Caki2 (cell line): ENCODE results near the gene ERP27. TPM values are rescaled to one million over a fixed set of nuclear protein-coding genes. Genes with fewer than 3 reads are reported as not detected.

Experiments
- DNase-seq: peaks from one replicate; pipeline ENCODE4 v3.0.0-alpha.2; 2015; ENCODE audit warnings: low read depth
- in situ Hi-C: cut with HindIII; loops from 2 replicates; pipeline ENCODE4 v1.10.0; 2016; ENCODE audit warnings: low sequenced_read_pairs, low pct_unique_long_range_greater_than_20kb, mixed read lengths
- total RNA-seq: library from RNA; depleted of rRNA; stranded (reverse); fragments of >200 nt; shearing (Covaris generic); gene quantifications from 2 replicates; pipeline ENCODE4 v1.2.3, GENCODE V29; 2014; ENCODE audit warnings: low replicate concordance; rRNA removed

The ERP27 gene
- total RNA-seq, 1 experiment from 2014 or later: not detected

DNA sequence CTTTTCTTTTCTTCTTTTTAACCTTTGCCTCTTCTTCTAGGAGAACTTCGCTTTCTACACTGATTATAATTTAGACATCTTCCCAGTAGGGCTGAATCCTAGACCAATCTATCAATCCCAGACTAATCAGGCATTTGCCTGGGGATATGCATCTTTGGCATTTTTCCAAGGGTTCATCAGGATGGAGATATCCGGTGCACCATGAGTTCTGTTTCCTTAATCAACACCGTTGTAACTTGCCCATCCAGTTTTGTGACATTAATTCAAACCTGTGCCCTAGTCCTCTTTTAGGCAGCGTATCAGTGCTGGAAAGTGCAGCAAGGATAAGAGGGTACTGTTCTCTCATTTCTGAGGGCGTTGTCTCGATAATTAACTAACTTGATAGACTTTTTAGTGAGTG, 52.1 kb downstream of the ERP27 start:
- DNase-seq: no peak
- in situ Hi-C loops: no loop called here

DNA sequence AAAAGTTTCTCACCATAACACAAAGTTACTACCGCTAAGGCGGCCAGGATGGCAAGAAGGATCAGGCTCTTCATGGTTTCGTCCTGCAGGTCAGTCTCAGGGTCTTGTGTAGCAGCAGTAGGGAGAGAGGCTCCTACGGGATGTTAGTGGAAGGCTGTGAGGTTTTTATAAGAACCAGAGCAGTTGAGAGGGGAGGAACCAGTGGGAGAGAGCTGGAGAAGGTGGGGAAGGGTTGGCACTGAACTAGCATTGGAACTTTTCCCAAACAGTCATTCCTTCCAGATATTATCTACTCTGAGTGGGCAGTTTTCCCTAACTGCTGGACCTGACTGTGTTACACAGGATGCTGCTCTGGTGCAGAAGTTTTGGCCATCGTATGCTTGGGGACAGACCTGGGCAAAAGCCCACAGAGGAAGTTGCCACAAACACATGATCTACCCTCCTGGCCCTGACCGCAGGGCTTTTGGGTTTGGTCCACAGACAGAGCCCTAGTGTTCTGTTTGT, 52.6 kb downstream of the ERP27 start, which contains the start of gene MGP:
TSS of gene MGP (minus strand) at position 137 of the 504 bp plus-strand sequence. CDS start at position 74, 63 bp downstream.
- DNase-seq: no peak
- in situ Hi-C loops: no loop called here

DNA sequence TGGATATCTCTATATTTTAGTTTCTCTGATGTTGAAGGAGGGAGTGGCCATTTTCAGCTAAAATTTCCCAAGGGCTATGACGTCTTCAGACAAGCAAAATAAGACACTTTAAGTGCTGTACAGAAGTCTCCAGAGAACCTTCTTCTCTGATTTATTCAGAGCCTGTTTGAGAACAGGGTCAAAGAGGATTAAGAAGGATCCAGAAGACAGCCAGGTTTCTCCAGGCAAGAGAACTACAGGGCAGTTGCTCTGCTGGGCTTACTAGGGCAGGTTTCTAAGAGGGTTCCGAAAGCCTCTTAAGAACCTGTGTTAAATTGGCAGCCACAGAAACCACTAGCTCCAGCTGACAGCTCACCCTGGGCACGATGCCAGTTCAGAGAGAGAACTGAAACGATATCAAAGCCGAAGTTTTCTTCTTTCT, 53.9 kb downstream of the ERP27 start:
- in situ Hi-C loops: no loop called here
- DNase-seq: peak; percentile 8

DNA sequence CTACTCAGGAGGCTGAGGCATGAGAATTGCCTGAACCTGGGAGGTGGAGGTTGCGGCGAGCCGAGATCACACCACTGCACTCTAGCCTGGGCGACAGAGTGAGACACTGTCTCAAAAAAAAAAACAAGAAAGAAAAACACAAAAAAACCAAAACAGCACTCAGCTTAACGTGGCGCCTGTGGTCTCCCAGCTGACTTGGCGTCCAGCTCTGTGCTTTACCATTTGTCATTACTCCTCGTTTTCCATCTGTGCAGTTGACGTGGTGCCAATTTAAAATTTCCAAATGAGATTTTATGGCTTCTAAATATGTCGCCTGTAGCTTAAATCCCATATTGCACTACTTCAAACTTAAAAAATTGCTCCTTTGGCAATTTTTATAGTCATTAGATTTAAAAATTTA, 54.7 kb downstream of the ERP27 start:
- in situ Hi-C loops: no loop called here
- DNase-seq: no peak

DNA sequence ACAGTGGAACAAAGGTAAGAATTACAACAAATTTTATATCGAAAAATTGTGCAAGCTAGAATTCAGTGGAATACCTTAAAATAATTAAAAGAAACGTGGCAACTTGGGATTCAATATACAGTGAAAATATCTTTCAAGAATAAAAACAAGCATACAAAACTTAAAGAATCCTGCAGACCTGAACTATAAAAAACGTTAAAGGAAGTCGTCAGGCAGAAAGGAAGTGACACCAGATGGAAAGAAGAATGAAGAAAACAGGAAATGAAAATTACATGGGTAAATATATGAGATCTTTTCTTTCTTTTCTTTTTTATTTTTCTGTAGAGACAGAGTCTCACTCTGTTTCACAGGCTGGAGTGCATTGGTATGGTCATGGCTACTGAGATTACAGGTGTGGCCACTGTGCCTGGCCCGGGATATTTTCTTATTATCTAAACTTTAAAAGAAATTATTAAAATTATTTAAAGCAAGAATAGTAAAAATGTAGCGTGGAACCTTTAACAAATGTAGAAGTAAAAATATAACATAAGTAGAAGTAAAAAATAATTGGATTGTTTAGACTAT, 57.4 kb downstream of the ERP27 start:
- in situ Hi-C loops: no loop called here
- no peak for DNase-seq

DNA sequence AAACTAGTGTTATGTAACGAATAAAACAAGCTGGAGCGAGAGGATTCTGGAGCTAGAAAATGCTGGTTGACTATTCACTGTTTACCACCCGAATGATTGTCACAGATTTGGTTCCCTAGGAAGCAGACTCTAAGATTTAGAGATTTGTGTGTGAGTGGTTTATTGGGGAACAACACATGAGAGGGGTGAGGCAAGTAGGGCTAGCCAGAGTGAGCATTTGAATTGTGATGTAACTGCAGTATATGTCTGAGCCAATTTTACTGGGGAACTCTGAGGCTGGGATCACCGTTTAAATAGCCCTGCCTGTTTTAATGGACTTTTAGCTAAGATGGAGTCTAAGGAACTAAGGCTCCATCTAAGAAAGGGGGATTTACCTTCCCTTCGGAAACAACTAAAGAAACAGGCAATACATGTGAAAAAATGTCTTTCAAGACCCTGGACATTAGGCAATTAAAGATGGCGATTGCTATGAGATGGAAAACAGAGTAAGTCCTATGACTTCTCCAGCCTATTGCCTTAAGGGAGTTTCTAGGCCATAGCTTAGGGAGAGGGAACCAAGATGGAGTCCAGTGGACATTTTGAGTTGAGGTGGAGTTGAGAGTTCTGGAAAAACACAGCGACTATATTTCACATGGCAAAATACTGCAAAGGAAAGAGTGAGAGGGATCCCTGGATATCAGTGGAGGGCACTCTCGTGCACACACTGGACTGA, 59.0 kb downstream of the ERP27 start:
- DNase-seq: no peak
- in situ Hi-C loops: no loop called here

DNA sequence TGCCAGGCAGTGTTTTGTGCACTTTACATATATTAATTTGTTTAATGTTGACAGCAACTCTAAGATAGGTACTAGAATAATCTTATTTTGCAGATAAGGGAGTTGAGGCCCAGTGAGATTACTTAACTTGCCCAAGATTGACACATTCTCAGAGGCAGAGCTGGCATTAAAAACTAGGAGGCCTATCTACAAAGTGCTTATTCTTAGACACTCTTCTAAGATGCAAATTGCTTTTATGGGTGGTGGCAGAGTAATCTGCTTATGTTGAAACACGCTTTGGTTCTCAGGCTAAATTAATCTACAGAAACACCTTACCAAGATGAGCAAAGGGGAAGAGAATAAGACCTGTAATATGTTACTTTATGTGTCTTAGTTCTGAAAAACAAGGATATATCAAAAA, 59.8 kb downstream of the ERP27 start:
- in situ Hi-C loops: no loop called here
- no peak for DNase-seq

DNA sequence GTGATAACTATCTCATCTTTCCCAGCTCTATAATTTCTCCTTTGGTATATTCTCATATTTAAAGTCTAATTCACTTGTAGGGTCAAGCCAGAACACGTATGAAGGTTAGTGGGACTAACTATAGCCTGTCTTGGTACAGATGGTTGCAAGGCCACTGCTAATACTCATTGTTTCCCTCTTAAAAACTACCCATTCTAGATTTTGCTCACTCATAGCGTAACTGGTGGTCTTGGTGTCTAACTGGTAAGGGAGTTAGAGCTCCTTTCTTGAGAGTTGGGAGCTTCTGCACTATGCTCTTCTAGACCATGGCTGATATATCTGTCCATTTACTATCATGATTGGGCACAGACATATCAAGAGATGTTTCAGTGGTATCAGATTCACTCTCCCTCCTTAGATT, 61.5 kb downstream of the ERP27 start:
- DNase-seq: no peak
- in situ Hi-C loops: no loop called here

DNA sequence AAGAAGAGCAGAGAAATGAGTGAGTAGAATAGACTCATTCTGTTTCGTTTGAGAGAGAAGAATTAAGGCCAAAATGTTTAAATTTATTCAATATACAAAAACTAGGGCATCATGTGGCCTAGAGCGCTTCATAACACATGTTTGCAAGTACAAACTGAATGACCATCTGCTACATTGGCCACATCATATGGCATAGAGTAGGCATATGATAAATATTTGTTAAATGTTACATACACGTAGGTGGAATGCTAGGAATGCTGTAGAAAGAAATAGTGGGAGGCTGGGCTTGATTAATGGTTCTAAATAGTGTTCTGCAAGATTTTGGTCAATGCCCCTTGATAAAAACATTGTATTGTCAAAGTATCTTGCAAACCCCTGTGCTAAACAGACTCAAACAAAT, 63.5 kb downstream of the ERP27 start:
- in situ Hi-C loops: no loop called here
- DNase-seq: no peak

DNA sequence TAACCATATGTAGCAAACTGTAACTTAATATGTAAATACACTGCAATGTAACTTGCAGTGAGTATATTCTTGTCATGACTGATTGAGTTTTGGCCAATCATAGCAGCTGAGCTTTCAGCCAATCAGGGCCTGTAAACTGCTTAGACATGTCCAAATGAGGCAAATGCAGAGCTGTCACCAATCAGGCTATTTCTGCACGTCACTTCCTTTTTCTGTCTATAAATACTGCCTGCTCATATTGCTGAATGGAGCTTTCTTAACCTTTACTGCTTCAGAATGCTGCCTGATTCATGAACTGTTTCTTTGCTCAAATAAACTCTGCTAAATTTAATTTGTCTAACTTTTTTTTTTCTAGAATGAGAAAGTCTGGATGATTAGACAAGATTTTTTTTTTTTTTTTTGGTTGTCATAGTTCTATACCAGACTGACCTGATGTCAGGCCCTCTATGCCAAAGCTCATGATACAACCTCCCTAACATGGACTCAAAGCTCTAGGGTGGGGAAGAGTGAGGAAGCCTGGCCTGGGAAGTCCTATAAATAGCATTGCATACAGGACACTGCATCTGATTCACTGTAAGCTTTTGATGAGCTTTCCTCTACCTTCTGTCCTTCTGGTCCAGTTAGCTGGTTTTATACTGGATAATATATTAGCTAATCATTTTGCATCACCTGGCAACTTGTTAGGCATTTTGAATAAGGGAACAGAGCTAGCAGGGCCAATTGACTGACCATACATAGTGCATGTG, 64.7 kb downstream of the ERP27 start:
- no peak for DNase-seq
- in situ Hi-C loops: no loop called here

DNA sequence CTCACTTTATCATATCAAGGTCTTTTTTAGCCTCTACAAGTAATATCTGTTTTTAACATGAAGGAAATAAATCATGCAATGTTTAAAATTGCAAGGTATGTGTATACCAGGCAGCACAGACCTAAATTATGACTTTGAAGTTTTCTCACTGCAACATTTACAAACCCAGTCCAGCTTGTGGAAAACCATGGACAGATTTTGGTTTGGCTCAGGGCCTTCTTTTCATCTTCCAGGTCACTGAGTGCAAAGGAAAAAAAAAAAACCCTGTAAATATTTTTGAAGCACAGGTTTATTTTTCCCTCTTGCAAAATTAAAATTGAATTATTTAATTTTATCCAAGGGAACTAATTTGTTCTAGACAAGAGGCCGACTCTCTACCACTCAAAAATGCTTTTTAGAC, 66.5 kb downstream of the ERP27 start:
- in situ Hi-C loops: no loop called here
- no peak for DNase-seq

DNA sequence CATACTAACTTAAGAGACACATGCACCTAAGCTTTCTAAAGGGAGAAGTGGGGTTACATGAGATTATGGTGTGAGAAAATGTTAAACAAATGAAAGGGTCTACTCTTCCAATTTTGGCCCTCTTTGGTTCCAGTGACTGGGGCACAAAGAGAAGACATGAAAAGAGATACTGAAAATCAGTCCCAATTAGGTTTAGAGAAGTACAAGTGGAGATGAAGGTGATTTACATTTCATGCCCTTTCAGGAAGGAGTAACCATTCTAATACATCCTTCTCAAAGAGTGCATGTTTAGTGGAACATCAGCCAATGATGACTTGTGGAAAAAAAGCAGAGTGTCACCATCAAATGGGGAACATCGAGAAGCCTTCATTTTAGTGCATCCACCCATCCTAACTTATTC, 67.1 kb downstream of the ERP27 start:
- in situ Hi-C loops: no loop called here
- no peak for DNase-seq

DNA sequence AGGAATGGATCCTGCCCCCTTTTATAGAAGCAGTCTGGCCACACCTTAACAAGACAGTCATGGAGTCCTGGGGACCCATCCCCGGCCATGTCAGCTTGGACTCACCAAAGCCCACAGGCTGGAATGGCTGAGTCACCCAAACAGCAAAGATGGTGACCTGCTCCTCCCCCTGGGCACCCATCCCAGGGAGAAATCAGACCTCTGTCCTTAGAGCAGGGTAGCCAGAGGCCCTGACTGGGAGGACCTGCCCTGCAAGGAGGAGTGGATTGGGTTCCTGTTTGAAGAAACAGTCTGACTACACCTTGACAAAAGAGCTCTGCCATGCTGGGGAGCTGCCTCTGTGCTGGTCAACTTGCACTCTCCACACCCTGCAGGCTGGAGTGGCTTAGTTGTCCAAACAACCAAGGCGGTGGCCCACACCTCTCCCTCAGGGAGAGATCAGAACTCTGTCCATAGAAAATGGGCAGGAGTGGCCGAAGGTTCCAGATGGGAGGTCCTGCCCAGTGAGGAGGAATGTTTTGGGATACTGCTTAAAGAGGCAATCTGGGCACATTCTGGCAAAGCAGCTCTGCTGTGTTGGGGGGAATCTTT, 69.3 kb downstream of the ERP27 start:
- no peak for DNase-seq
- in situ Hi-C loops: no loop called here

Other genes with a start within 250 kb of the ERP27 start
- gene GUCY2C, start 241.9 kb downstream of the ERP27 start, total RNA-seq: not detected in 2 replicates
- gene WBP11, start 135.1 kb downstream of the ERP27 start, total RNA-seq: 11.0 and 18.2 TPM in 2 replicates
- gene C12orf60, start 134.9 kb downstream of the ERP27 start, total RNA-seq: 3.6 and 7.1 TPM in 2 replicates
- gene SMCO3, start 124.4 kb downstream of the ERP27 start, total RNA-seq: not detected in 2 replicates
- not detected in 2 replicates for gene ART4, start 95.0 kb downstream of the ERP27 start, total RNA-seq
- not detected in 2 replicates for gene MGP, start 52.7 kb downstream of the ERP27 start, total RNA-seq
- 3.8 and 11.8 TPM in 2 replicates for gene ARHGDIB, start 23.1 kb upstream of the ERP27 start, total RNA-seq
- gene PDE6H, start 34.5 kb upstream of the ERP27 start, total RNA-seq: not detected in 2 replicates